NCI-H524 treated with DMSO at 0.1 percent for 48 hours (cell line): Measurements from ENCODE around the gene ASIC2.

Experiments
- DNase-seq: peaks from one replicate; lab custom pipeline; 2025; lab: John Stamatoyannopoulos, UW

ASIC2 gene

DNA sequence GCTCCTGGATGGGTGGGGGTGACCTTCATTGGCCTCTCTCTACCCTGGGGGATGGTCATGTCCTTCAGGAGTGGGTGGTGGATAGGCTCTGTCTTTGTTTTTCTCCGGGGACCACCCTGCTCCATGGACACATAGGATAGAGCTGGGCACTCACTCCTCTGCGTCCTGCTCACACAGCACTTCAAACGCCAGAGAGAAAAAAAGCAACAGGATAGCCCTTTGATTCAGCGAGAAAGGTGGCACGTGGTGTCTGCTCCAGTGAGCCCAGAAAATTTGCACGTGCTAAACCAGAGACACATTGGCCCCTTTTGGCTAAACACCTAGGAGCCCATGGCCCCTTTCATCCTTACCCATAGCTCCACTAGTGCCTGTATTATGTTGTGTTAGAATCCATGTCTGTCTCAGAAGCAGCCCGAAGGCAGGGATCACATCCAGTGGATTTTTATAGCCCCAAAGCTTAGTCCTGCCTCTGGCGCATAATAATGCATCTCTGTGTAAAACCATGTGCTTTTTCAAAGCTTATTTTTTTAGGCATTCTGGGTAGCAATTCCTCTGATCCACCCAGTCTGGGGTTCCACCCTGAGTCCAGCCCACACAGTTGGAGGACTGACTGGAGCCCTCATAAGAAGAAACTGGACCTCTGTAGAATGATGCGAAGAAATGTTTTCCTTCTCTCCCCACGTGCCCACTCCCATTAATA is 90.1 kb downstream of the ASIC2 start:
- no peak for DNase-seq

DNA sequence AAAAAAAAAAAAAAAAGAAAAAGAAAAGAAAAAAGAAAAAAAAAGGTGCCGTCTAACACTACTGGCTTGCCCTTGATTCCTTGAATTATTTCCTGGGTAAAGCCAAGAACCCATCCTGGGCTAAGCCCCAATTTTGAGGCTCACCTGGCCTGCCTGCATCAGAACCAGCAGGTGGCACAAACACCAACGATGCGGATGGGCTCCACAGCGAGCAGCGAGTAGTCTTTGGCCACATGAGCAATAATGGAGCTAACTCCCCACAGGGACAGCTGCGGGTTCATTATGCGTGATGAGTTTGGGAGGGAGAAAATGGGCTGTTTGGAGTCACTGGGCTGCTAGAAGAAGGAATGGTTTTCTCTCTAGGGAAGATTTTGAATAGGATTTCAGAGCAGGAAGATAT is 91.1 kb downstream of the ASIC2 start:
- no peak for DNase-seq

DNA sequence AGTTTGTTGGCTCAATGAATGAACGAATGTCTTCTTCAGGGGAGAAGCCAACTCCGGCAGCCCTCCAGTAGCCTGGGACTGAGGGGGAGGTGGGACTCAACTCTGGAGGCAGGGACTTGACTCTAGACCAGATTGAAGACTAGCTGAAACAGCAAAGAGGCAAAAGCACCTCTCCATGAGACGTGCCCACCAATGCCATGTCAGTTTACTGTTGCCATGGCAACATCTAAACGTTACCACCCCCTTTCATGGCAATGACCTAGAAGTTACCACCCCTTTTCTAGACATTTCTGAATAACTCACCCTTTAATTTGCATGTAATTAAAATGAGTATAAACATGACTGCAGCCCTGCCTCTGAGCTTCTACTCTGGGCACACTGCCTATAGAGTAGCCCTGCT is 91.8 kb downstream of the ASIC2 start:
- DNase-seq, result no peak

DNA sequence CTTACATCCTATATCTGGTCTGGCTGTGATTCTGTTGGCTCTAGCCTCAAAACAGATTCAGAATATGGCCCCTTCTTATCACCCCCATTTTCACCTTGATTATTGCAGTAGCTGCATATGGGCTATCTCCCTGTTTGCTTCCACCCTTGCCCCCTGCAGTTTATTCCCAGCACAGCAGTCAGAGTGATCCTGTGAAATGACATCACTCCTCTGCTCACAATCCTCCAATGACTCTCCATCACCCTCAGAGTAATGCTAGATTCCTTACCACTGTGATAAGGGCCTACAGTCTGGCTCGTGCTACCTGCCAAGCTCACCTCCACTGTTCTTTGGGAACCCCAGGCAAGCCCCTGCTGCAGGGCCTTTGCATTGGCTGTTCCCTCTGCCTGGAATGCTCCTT is 92.5 kb downstream of the ASIC2 start:
- DNase-seq, result no peak

DNA sequence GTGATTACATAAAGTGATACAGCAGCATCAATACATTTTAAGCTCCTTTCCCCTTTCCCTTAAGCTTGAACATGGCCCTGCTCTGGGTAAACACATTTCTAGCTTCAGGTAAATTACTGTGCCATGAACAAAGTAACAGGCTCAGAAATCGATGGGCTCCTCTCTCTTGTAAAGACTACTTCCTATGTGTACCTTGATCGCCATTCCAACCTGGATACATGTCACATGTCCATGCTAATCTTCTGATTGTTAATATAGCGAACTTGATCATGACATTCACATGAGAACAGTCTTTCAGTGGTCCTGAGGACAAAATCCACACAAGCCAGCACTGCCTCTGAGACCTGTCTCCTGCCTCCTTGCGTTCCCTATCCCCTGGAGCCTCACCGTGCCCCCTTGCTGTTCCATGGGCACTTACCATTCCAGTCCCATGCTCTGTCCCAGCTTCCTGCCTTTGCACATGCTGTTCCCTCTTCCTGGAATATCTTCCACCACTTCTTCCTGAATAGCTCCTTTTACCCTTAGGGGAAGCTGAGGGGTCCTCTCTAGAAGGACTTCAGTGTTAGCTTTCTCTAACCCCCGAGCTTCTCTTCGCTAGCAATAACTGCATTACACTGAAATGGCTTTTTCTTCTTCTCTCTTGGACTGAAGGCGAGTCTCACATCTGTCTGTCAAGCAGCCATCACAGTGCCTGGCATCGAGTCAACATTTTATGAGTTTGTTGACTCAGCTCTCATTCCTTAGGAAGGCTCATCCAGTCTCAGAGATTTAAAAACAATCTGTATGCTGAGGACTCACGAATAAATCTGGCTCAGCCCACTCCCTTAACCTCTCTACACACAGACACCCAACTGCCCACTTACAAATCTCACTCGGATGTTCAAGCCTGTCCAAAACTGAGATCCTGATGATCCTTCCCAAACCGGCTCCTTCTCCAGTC is 93.3 kb downstream of the ASIC2 start:
- no peak for DNase-seq

DNA sequence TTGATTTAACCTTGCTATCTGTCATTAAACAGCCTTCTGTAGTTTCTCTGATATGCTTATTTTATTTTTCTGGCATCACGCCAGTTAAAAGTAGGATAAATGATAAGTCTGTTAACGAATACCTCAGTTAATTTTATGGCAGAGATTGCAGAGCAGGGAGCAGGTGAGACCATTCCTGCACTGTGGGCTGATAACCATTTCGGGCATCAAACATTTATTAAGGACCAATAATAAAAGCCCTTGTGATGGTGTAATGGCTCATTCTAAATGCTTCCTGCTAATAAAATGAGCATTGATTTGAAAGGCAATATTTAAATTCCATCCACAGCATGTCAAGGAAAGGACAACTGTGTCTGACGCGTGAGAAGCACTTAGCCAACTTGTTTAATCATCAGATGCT is 94.1 kb downstream of the ASIC2 start:
- no peak for DNase-seq

DNA sequence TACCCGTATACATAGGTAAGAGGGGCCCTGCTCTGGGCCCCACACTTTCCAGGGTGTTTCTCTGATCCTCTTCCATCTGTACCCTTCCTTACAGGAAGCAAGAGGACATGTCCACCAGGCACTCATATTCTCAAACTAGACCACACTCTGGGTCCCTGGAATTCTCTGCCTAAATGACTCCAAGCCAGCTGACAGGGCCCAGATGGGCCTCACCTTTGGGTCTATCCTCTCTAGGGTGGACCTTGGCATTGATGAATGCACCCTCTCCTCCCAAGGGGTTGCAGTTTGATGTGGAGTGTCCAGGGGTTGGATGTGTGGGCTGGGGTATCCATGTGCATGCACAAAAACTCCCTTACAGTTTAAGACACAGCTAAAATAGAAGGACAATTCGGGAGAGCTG is 95.8 kb downstream of the ASIC2 start:
- no peak for DNase-seq

DNA sequence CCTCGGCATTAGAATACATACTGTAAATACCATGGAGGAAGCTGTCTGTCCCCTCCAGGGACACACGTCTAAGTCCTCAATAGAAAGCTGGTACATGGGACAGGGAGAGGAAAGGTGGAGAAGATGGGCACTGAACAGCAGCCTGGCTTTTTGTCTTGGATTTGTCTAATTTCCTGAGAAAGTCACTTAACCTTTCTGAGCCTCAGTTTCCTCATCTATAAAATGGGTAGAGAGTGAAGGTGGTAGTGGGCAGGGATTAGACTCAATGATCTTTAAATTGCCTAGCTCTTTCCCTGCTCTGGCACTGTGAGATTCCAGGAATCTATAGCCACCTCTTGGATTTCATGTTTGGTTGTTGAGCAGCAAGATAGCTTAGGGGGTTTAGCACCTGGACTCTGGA is 96.2 kb downstream of the ASIC2 start:
- DNase-seq, result no peak

DNA sequence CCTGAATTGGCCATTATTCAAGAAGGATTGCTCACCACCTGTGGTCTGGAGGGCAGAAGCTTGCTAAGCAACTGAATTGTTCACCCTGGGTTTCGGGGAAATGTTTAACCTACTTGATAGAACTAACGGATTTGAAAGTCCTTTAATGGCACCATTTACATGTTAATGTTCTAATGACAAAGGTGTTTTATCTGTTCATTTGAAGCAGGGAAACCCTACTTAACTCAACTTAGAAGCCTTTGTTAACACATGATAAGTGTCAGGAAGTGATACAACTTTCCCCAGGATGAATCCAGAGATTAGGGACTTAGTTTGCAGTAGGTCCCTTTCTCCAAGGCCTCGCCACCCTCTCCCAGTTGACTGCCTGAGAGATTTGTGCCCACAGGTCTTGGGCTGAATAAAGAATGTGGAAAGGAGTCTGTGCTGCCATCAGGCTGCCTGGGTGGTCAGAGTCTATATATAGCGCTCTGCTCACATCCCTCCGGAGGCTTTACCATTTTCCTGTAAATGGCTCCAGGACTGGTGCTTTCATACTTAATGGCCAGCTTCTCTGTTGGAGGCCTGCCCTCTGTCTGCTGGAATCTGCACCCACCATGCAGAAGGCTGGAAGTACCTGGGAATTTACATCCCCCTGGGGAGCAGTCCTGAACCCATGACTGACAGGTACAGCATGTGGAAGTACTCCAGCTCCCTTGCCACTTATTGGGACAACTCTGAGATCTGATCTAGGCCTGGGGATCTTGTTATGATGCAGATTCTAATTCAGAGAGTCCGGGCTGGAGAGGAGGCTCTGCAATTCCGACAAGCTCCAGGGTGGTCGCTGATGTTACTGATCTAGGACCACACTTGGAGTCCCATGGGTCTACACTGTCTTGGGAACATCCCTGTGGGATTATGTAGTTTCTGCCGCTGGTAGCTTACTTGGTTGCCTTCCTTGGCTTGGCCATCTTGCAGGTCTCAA is 99.9 kb downstream of the ASIC2 start:
- no peak for DNase-seq

DNA sequence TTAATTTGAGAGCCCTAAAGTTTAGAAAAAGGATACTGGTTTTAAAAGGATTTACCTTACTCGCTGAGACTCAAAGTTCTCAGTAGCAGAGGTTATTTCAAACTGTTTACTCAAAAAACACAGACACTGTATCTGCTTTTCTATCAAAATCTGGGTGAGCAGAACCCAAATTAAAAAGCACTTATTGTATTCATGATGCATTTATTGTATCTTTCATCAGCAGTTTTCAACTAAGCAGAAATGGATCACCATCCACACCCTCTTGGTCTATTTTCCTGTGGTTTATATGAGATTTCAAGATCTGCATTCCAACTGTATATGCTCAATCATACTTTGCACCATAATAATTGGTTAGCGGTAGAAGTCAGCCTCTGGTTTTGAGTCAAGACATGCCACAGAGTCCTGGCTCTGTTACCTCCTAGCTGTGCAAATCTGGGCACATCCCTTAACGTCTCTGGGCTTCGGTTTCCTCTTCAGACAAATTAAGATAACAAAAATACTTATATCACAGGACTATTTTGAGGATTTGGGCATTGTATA is 109.5 kb downstream of the ASIC2 start:
- no peak for DNase-seq

DNA sequence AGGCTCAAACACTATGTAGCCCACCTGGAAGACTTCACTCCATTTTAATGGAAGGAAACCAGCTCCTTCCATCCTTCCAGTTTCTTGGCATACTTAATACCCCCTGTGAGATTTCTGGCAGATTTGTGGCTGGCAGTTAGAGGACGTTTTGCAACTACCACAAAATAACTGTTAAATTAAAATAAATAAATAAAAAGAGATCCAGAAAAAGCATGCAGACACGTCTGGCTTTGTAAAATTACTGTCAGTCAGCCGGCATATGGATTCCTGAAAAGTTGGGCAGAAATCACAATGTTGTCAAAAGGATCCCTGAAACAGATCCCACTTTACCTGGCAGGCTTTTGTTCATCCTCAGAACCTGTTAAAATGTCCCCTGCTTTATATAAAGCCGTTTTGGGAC is 113.9 kb downstream of the ASIC2 start:
- DNase-seq, result no peak

DNA sequence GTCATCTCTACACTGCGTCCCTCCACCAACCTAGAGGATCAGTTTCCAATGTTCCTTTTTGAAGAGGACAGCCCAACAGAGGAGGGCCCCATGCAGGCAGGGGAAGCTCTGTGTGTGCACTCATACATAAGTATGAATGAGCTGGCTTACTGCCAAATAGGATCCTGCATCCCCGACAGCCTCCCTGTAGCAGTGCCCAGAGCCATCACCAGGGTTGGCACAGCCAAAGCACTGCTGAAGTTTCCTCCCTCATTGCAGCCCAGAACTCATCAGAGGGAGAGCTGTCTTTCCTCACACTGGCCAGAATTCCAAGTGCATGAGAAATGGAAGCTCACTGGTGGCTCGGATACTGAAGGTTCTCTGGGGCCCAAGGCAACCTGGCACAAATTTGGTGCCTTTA is 114.4 kb downstream of the ASIC2 start:
- no peak for DNase-seq

DNA sequence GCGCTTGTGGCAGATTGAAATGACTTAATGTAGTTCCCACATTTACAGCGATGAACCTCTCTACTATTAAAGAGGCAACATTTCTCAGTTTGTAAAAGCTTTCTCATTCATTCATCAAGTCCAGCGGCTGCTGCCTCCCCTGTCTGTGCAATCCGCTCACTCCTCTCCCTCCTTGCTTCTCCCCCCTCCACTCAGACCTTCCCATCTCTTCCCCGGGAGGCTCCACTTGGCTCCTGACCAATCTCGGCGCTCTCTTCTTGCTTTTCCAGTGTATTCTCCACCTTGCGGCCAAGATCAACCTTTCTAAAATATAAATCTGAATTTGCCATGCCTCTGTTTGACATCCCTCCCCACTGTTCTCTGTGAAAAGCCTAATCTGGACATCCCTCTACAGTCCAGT is 117.5 kb downstream of the ASIC2 start:
- DNase-seq, result no peak

DNA sequence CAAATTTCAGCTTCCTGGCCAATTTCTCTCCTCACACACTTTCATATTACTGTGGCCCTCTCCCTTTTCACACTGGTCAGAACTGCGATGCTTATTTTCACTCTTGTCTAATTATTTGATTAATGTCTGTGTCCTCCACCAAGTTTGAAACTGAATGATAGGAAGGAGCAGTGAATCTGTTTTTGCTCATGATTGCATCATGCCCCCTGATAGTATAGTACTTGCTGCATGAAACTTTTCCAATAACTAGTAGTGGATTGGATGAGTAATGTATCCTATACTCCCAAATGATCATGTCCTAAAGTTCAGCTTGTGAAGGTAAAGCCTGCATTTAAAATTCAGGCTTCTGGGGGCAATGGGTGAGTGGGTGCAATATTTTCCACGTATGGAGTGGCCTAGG is 121.2 kb downstream of the ASIC2 start:
- DNase-seq, result no peak

DNA sequence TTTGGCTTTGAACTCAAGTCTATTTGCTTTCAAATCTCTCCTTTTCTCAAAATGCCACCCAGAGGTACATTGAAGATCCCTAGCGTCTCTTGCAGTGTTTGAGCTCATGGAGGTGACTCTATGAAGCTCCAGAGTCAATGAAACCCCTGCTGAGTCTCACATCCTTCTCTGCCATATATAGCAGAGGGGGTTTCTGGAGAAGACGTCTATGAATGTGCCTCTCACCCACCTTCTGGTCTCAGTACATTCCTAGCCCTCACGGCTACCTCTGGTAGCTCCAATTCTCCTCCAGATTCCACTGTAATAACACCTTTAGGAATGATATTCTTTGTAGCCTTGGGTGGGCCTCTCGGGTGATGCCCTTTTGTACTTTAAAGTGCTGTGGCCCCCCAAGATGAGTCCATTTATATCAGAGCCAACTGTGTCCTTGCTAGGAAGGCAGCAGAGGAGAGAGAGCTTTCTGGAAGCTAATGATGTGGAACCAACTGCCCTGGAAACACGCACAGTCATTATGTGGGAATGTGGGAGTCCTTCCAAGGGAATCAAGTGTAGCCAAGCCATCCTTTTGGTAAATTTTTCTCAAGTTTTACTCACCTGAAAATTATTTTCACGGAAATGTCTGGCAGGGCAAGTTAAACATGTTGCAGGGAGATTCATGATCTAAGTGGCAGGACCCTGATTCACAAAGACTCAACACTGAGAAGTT is 123.4 kb downstream of the ASIC2 start:
- DNase-seq, result no peak

DNA sequence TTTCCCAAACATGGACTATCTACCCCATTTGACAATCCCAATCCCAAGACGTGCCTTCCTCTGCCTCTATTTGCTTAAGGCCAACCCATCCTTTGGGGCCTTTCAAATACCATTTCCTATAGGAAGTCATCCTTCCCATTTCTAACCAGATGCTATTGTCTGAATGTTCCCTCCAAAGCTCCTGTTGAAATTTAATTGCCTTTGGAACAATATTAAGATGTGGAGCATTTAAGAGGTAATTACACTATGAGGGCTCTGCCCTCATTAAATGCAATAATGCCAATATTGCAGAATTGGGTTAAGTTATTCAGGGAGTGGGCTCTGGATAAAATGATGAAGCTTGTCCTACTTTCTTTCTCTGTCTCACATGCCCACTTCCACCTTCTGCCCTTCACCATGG is 125.4 kb downstream of the ASIC2 start:
- no peak for DNase-seq

DNA sequence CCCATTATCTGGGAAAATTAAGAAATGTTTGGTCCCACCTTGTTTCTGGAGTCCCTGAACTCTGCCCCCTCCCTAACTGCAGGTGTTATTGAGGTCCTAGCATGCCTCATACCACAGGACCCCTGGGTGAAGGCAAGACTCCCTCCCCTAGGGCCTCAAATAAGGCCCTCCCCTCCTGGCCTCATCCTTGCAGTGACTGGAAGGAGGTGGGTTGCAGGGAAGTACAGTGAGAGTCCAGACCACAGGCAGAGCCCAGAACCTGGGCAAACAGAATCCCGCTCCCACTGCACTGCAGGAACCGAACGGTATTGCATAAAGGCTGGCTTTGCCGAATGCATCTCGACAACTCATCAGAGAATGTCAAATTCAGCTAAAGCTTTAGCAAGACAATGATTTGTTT is 126.6 kb downstream of the ASIC2 start:
- no peak for DNase-seq

DNA sequence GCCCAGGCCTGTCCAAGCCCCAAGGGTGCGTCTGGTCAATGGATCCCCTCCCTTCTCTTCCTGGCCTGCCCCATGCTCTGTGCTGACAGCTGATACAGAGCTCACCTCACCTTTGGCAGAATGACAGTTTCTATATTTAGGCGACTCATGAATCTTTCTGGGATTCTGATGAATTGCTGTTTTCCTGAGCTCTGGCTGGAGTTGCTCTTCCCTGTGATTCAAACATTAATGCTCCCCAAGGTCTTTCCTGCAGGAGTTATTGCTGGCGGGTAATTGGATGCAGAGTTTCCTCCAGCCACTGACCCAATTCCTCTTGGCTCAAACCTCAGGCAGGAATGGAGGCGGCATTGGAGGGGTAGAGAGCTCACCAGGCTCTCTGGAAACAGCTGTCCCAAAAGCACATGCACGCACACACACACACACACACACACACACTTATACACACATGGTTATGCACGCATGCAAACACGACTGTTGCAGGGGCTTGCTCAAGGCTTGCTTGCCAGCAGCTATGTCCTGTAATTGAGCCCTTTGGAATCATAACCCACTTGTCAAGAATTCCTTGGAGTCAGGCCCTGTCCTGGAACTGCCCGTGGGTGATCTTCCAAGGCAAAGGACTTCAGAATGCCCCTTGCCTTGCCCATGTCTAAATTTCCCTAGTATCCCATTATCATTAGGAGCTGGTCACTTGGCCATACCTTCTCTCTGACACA is 128.8 kb downstream of the ASIC2 start:
- no peak for DNase-seq

DNA sequence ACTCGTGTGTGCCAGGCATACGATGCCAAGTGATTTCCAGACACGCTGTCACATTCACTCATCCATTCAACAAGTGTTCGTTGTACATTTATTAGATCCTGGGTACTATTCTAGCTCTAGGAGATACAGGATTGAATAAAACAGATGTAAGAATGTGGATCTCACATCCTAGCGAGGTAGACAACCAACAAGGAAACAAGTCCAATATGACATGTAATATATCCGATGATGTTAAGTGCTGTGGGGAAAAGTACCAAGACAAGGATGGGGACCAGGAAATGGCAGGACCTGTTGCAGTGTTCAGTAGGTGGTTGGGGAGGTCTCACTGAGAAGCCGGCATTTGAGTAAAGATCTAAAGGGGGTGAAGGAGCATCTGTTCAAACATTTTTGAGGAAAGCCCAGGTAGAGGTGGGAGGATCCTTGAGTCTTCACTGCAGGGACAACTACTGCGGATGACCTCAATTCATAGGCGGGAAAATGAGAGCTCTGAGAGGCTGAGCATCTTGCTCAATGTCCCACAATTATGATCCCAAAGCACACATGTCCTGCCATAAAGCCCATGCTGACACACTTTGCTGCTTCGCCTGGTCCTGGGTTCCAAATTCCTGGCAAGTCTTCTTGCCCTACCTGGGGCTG is 129.4 kb downstream of the ASIC2 start:
- DNase-seq, result no peak

DNA sequence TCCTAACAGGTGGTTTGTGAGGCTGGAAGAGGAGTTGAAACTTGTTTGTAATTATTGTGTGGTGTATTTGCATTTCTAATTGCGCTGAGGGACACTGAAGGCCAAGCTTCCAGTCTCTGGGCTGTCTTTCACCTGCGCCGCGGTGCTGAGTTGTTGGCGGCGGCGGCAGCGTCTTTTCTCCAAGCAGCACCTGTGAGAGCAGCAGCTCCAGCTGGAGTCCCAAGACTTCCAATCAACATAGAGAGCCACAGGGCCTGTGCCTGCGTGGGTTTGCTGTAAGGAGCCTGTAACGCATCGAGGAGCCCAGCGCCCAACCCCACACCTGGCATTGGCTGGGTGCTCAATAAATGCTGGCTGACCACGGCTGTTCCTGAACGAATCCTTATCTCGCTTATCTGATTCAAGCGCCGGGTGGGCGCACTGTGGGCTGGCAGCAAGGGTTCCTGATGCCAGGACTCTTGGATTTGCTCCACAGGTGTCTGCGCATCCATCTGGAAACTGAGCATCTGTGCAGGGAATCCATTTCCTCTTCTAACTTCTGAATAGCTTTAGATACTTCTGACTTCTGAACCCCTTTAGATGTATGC is 138.1 kb downstream of the ASIC2 start:
- no peak for DNase-seq
